HG02938 (cell line): Measurements from ENCODE around the gene NIFK.
"Not testable (repeated sequence)": the region's sequence is repeated elsewhere in the genome, so short reads cannot be mapped to it uniquely, and the experiment has no call there.

ENCODE experiments used
- ATAC-seq: cut with Tn5 transposase; IDR thresholded peaks from one replicate; pipeline ENCODE4 v1.9.1; 2021; ENCODE audit warnings: mild to moderate bottlenecking, moderate library complexity; ENCODE audit not compliant: unreplicated experiment

NIFK gene

DNA sequence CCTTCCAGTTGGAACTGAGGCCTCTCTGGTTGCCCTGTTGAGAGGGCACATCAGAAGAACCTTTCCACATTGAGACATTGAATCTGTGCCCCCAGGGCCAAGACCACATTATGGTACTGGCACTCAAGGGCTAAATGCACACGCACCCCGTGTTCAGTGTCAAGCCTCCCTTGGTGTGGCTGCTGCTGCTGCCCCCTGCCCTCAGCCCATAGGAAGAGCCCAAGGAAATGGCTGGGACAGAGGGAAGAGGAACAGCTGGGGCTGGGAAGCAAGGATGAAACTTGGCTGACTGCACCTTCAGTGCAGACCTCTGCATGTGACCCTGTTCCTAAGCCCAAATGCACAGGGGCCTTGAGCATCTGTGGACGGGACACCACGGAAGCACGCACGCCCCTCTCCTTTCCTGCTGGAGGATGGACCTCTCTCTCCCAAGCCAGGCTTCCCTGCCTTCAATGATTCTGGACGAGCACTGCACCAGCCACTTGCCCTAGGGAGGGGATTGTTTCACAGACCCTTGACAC is 40.2 kb downstream of the NIFK start:
- no peak for ATAC-seq

DNA sequence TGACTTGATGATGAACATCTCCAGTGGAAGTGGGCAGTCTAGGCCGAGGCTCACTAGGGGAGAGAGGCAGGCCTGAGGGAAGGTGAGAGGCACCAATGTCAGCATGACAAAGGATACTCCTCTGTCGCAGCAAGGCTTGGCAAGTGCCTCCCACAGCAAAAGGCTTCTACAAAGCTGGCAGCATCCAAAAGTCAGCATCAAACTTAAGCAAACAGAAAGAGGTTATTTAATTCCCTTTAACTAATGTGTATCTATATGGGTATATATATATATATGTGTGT is 41.6 kb downstream of the NIFK start:
- ATAC-seq, result no peak

DNA sequence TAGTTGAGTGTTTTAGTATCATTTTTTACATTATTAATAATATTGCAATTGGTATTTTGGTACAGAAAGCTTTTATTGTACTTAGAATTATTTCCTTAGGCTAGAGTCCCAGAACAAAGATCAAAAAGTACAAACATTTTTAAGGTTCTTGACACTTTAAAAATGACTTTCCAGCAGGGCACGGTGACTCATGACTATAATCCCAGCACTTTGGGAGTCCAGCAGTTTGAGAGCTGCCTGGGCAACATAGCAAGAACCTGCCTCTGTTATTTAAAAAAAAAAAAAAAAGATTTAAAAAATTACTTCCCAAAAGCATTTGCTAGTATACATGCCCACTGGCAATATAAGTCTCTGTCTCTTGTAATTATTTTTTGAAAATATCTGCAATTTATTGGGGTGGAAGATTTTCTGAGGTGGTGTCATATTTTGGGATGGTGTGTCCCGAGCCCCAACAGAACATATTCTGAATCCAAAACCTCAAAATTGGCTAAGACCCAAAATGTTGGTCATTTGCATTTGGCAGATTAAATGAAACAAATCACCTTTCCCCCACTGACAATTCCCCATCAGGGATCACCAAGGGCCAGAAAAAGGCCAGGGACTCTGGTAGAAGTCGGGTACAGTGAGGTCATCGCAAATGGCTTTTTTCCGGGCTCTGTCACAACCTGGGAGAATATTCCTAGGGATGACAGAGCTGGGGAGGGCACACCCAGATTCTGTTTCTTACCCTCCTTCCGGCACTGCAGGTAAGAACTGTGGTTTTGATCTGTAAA is 42.1 kb downstream of the NIFK start:
- no peak for ATAC-seq

DNA sequence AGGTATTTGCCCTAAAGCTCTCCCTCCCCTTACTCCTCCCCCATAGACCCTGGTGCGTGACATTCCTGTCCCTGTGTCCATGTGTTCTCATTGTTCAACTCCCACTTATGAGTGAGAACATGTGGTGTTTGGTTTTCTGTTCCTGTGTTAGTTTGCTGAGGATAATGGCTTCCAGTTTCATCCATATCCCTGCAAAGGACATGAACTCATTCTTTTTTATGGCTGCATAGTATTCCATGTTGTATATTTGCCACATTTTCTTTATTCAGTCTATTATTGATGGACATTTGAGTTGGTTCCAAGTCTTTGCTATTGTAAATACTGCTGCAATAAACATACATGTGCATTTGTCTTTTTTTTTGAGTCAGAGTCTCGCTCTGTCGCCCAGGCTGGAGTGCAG is 46.1 kb downstream of the NIFK start:
- ATAC-seq, result not testable (repeated sequence)

DNA sequence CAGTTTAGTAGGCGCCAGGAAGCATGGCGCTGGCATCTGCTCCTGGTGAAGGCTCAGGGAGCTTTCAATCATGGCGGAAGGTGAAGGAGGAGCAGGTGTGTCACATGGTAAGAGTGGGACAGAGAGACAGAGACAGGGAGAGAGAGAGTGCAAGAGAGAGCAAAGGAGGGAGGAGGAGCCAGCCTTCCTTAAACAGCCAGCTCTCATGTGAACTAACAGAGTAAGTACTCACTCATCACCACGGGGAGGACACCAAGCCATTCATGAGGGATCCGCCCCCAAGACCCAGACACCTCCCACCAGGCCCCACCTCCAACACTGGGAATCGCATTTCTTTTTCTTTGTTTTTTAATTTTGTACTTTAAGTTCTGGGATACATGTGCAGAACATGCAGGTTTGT is 46.6 kb downstream of the NIFK start:
- ATAC-seq, result no peak

DNA sequence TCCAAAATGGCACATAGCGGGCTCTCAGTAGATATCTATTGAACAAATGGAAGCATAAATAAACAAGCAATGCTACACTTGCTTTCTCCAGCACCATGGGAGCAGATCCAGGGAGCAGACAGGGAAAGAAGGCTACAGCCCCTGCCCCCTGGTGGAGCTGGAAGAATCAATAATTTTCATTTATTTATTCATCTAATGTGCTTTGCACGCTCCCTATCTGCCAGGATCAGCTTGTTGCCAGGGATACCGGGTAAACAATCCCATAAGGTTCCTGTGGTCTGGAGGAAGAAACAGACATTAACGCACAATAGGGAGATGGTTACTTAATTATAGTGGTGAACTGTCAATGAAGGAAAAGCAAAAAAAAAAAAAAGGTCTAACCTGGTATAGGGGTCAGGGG is 47.3 kb downstream of the NIFK start:
- ATAC-seq, result no peak

DNA sequence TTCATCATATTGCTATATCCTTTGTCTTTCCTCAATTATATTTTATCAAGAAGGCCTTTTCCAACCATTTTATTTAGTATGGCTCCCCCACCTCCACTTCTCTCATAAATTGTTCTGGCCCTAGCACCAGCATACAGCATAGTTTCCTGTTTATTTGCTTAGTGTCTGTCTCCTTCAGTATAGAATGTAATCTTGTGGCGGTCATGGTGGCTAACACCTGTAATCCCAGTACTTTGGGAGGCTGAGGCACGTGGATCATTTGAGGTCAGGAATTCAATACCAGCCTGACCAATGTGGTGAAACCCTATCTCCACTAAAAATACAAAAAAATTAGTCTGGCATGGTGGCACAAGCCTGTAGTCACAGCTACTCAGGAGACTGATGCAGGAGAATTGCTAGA is 47.9 kb downstream of the NIFK start:
- ATAC-seq, result no peak

DNA sequence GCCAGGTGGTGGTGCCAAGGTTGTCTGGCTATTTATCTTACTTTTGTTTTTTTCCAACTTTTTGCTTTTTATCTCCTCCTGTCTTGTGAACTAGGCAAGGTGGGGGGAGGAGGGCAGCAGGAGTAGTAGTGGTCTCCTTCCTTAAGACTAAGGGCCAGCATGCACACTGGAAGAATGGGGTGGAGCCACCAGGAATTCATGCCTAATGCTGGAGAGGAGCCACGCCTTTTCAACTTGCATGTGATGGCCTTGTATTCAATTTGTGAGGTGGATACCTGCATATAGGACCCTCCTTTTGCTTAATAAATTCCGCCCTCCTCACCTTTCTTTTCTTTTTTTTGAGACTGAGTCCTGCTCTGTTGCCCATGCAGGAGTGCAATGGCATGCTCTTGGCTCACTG is 49.8 kb downstream of the NIFK start:
- ATAC-seq, result no peak

DNA sequence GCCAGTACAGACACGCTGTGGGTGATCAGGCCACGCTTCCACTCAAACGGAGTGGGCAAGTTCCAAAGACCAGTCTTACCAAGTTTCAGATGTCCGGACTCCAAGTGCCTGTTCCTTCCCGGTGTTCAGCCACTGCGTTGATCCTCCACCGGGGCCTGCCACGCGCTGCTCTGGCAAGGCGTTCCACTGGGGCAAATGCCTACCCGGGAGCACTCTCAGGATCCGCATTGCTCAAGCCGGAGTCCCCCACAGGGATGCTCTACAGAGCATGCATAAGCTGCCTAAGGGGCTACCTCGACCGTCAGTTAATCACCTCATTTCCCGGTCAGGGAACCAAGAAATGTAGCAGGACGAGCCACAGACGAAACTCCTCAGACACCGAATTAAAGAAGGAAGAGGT is 50.5 kb downstream of the NIFK start:
- ATAC-seq, result no peak

DNA sequence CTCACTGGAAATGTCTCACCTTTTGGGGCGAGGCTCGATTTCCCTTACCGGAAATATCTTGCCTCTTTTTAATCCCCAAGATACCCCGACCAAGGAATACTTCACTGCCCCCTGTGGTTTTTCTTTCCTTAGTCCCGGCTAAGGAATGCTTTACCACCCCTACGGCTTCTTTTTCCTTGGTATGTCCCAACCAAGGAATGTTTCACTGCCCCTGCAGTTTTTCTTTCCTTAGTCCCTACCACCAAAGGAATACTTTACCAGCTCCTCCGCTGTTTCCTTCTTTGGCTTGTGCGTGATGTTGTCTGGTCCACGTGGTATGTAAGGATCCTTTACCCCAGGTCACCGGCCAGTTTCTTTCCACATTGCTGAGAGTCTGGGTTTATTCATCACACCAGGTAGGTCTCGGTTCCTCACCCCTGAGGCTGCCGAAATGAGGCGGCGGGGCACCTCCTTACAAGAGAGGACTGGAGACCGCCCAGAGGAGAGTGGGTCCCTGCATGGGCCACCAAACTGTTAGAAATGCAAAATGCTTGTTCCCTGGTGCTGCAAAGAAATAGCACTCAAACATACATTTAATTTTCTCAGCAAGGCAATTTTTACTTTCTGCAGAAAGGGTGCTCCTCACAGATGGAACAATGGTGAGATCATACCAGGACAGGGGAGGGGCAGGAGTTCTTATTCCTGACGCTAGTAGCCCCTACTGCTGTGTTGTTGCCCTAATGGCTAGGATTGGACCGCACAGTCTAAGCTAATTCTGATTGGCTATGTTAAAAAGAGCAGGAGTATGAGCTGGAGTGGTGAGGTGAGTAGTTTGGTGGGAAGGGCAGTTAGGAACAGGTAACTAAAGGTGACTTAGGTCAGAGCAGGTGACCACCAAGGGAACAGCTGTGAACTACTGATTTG is 54.0 kb downstream of the NIFK start:
- ATAC-seq, result no peak

DNA sequence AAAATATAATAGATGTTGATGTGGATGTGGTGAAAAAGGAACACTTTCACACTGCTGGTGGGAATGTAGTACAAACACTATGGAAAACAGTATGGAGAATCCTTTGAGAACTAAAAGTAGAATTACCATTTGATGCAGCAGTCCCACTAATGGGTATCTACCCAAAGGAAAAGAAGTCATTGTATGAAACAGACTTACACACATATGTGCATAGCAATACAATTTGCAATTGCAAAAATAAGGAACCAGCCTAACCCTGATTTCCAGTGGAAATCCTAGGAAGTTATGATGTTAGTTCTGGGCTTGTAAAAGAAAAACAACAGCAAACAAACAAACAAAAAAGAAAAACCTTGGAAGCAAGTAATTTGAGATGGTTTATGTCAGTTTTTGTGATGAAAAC is 58.8 kb downstream of the NIFK start:
- no peak for ATAC-seq
